HFF-Myc (cell line): ENCODE measurements around the gene SCD.

ENCODE experiments used
- DNase-seq: peaks from one replicate; pipeline ENCODE4 v3.0.0-alpha.2; 2011; ENCODE audit warnings: low read depth; ENCODE audit errors: extremely low read depth
- H3K4me3 ChIP-seq: replicated peaks from 2 replicates; pipeline ENCODE4 v1.5.1; 2011; ENCODE audit warnings: low read depth, mild to moderate bottlenecking, control low read depth, low read length
- CTCF ChIP-seq: IDR thresholded peaks from 2 replicates; pipeline ENCODE4 v1.5.1; 2012; ENCODE audit warnings: mild to moderate bottlenecking, low read depth, low read length, control low read depth; ENCODE audit errors: missing control alignments

Gene SCD

DNA sequence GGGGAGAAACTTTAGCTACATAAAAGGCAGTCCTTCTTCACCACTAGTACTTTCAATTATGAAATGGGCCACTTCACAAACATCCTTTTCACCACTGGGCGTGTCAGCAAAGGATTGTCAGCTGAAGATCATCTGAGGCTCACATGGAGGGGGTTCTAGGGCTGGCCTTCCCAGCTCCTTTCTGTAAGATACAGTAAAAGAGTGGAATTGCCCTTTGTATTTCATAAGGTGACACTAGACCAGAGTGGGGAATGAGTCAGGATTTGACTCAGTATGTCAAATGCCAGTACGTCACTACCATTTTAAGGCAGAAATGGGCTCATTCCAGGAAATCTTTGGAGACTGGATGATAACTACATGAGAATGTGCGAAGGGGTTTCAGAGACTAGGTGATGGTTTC is 39.3 kb upstream of the SCD start:
- H3K4me3 ChIP-seq: no peak overlapping the region
- no peak for DNase-seq
- no peak for TF ChIP-seq CTCF

GRCh38 chr10:100311298-100311697 is 35.7 kb upstream of the SCD start:
- TF ChIP-seq CTCF: no peak
- no peak for DNase-seq
- H3K4me3 ChIP-seq: no peak overlapping the region

DNA sequence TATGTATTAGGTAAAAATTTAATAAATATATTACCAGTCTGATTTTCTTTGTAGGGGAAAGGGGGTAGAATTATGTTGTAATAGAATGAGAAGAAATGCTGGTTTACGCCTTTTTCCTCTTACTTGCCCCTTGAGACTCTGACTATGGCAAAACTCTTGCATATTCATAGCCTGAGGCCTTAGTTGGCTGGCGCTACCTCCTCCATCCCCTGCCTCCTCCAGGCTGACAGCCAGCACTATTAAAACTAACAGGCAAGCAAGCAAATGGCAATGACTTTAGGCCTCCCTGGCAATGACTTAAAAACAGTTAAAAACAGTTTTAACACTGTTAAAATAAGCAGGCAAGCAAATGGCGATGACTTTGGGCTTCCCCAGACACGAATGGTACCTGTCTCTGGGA is 31.4 kb upstream of the SCD start:
- TF ChIP-seq CTCF: no peak
- H3K4me3 ChIP-seq: no peak overlapping the region
- no peak for DNase-seq

DNA sequence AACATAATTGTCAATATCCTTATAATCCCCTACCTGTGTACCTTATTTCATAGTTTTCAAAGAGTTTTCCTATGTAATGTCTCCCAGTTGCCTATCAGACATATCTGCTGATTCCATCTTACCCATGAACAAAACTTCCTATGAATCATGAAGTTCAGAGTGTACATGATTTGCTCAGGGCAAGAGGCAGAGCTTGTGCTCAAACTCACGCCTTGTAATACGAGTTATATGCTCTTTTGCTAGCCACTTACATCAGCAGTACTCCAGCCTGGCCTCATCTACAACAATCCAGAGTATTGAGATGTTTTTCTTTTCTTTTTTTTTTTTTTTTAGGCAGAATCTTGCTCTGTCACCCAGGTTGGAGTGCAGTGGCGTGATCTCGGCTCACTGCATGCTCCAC is 28.8 kb upstream of the SCD start:
- DNase-seq: no peak
- no peak overlapping the region for H3K4me3 ChIP-seq
- no peak for TF ChIP-seq CTCF

GRCh38 chr10:100319707-100320402 is 27.2 kb upstream of the SCD start:
- no peak for TF ChIP-seq CTCF
- no peak overlapping the region for H3K4me3 ChIP-seq
- no peak for DNase-seq

DNA sequence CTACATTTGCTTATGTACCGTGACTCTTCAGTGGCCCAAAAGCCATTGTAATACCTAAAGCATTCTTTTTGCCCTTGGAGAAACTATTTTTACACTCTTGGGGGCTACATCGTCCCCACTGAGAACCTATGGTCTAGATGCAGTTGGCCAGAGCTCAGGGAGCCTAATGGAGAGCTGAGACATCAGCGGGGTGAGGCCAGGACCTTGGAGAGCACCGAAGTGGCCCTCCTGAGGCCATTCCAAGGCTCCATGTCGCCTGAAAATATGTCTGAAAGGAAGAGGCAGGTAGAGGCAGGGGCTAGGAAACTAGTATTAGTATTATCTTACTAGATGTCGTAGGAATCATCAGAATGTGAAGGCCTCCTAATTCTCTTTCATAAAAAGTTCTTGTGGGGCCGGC is 21.9 kb upstream of the SCD start:
- TF ChIP-seq CTCF: no peak
- no peak for DNase-seq
- no peak overlapping the region for H3K4me3 ChIP-seq
